ENCODE data around the gene KY. TPM values are rescaled to one million over a fixed set of nuclear protein-coding genes. Genes with fewer than 3 reads are reported as not detected.

The KY gene
- total RNA-seq, 2 experiments from 2014 or later = not detected

- no peaks in the 10 kb centered on the region for H3K36me3 ChIP-seq (ENCODE audit: insufficient read depth, low read length)
- H3K4me1 ChIP-seq (ENCODE audit: insufficient read depth, low read length) = peaks cover 6% of the 10 kb centered on the region
- peaks cover 0 to 3% of the 10 kb centered on the region in 2 experiments for H3K27me3 ChIP-seq (ENCODE audit: control insufficient read depth in 1 of 2, insufficient read depth in 2 of 2, low read length in 2 of 2)
- no peaks in the 10 kb centered on the region for H3K9me3 Mint-ChIP-seq
- DNase-seq (no peak), ATAC-seq (ENCODE audit: poor library complexity) (no peak)
- H3K4me3 ChIP-seq (ENCODE audit: low read length) = no peak overlapping the region
- no peak for TF ChIP-seq CTCF (IDR thresholded peaks at IDR 0.05)
- ChIA-PET CTCF (no interaction called here), POLR2A (no interaction called here)
- H3K4me1 Mint-ChIP-seq (ENCODE audit: low read depth) = peaks cover 7% of the 10 kb centered on the region
- no peaks in the 10 kb centered on the region for H3K36me3 Mint-ChIP-seq (ENCODE audit: low read depth)
- H3K27me3 Mint-ChIP-seq = peaks cover 15% of the 10 kb centered on the region
- H3K27ac ChIP-seq (ENCODE audit: low read depth in 1 of 2, low read length in 2 of 2) = no peak overlapping the region
- H3K9me3 ChIP-seq (ENCODE audit: control insufficient read depth in 1 of 2, insufficient read depth in 1 of 2, low read length in 2 of 2) = no peaks in the 10 kb centered on the region
- H3K4me3 Mint-ChIP-seq = no peak overlapping the region
- H3K27ac Mint-ChIP-seq = no peak overlapping the region
- intact Hi-C loops (cut with DNase I, micrococcal nuclease) = loop anchor here in 1 of 2 experiments (5.0 kb wide), 2 partner anchors 1293 to 1438 kb away; no protein-coding TSS in a partner anchor
Observed at GRCh38 chr3:134603956-134604355, 46.9 kb downstream of the KY start.

GRCh38 chr3:134603480-134603879 is 47.3 kb downstream of the KY start:
- no peak for ATAC-seq (ENCODE audit: poor library complexity)
- ChIA-PET CTCF (no interaction called here), POLR2A (no interaction called here)
- Histone ChIP-seq H3K36me3 (ENCODE audit: insufficient read depth, low read length) (no peaks in the 10 kb centered on the region), H3K4me1 (ENCODE audit: insufficient read depth, low read length) (peaks cover 6% of the 10 kb centered on the region), H3K27me3 (ENCODE audit: control insufficient read depth in 1 of 2, insufficient read depth in 2 of 2, low read length in 2 of 2) (peaks cover 0 to 2% of the 10 kb centered on the region in 2 experiments), H3K9me3 (ENCODE audit: control insufficient read depth in 1 of 2, insufficient read depth in 1 of 2, low read length in 2 of 2) (no peaks in the 10 kb centered on the region), H3K27ac (ENCODE audit: low read depth in 1 of 2, low read length in 2 of 2) (no peak overlapping the region), H3K4me3 (ENCODE audit: low read length) (no peak overlapping the region)
- Mint-ChIP-seq H3K27ac (no peak overlapping the region), H3K27me3 (peaks cover 15% of the 10 kb centered on the region), H3K4me3 (no peak overlapping the region), H3K4me1 (ENCODE audit: low read depth) (peaks cover 7% of the 10 kb centered on the region), H3K36me3 (ENCODE audit: low read depth) (no peaks in the 10 kb centered on the region), H3K9me3 (no peaks in the 10 kb centered on the region)
- no peak for TF ChIP-seq CTCF (IDR thresholded peaks at IDR 0.05)
- intact Hi-C loops (cut with DNase I, micrococcal nuclease) = loop anchor here in 1 of 2 experiments (5.0 kb wide), 2 partner anchors 1294 to 1439 kb away; no protein-coding TSS in a partner anchor
- no peak for DNase-seq

- Mint-ChIP-seq H3K4me3 (no peak overlapping the region), H3K27me3 (peaks cover 15% of the 10 kb centered on the region), H3K27ac (no peak overlapping the region), H3K9me3 (no peaks in the 10 kb centered on the region), H3K4me1 (ENCODE audit: low read depth) (peaks cover 7% of the 10 kb centered on the region), H3K36me3 (ENCODE audit: low read depth) (no peaks in the 10 kb centered on the region)
- Histone ChIP-seq H3K36me3 (ENCODE audit: insufficient read depth, low read length) (no peaks in the 10 kb centered on the region), H3K9me3 (ENCODE audit: control insufficient read depth in 1 of 2, insufficient read depth in 1 of 2, low read length in 2 of 2) (no peaks in the 10 kb centered on the region), H3K27ac (ENCODE audit: low read depth in 1 of 2, low read length in 2 of 2) (no peak overlapping the region), H3K27me3 (ENCODE audit: control insufficient read depth in 1 of 2, insufficient read depth in 2 of 2, low read length in 2 of 2) (no peaks in the 10 kb centered on the region), H3K4me3 (ENCODE audit: low read length) (no peak overlapping the region), H3K4me1 (ENCODE audit: insufficient read depth, low read length) (peaks cover 6% of the 10 kb centered on the region)
- no peak for ATAC-seq (ENCODE audit: poor library complexity)
- ChIA-PET POLR2A (interaction anchor here (0.5 kb wide), 1 partner anchor 42 kb away, joined by 3 read pairs; no protein-coding TSS in a partner anchor), CTCF (no interaction called here)
- DNase-seq = no peak
- intact Hi-C loops (cut with DNase I, micrococcal nuclease) = loop anchor here in 1 of 2 experiments (5.0 kb wide), 2 partner anchors 1295 to 1440 kb away; no protein-coding TSS in a partner anchor
- TF ChIP-seq CTCF (IDR thresholded peaks at IDR 0.05) = no peak
Observed at GRCh38 chr3:134602440-134602814, 48.4 kb downstream of the KY start.

All from CD4-positive, alpha-beta T cell (primary cell).